ENCODE measurements around the gene TMEM255B.

DNA sequence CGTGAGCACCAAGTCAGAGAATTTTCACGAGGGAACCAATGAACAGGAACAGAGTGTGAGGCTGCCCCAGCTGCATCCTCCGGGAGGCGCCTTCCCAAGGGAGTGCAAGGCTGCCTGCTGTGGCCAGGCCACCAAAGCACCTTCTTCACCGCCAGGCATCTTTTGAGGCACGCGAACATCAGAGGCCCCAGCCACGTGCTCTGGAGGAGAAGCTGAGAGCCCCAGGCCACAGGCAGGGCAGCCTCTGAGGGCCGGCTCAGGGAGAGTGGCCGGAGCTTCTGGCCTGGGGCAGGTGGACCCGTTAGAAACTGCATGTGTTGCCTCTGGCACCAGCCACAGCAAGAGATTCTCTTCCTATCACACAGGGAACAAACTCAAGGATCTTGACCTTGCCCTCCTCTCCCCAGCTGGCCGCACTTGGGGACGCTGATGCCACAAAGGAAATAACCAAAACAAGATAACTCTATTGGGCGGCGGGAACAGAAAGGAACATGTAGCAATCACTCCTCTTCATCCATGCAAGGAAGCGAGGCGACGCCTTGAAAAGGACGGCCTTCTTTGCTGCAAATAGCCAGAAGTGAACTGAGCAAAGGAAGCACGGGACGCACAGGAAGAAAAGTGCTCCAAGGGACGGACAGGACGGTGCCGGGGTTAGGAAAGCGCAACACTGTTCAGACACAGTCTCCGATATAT is 85.0 kb downstream of the TMEM255B start:
- TF ChIP-seq EZH2 (IDR thresholded peaks at IDR 0.05; ENCODE audit: low read length) = no peak
- TF ChIP-seq, protein P1, sequence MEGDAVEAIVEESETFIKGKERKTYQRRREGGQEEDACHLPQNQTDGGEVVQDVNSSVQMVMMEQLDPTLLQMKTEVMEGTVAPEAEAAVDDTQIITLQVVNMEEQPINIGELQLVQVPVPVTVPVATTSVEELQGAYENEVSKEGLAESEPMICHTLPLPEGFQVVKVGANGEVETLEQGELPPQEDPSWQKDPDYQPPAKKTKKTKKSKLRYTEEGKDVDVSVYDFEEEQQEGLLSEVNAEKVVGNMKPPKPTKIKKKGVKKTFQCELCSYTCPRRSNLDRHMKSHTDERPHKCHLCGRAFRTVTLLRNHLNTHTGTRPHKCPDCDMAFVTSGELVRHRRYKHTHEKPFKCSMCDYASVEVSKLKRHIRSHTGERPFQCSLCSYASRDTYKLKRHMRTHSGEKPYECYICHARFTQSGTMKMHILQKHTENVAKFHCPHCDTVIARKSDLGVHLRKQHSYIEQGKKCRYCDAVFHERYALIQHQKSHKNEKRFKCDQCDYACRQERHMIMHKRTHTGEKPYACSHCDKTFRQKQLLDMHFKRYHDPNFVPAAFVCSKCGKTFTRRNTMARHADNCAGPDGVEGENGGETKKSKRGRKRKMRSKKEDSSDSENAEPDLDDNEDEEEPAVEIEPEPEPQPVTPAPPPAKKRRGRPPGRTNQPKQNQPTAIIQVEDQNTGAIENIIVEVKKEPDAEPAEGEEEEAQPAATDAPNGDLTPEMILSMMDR (optimal IDR thresholded peaks at IDR 0.05 in 1 of 3, IDR thresholded peaks at IDR 0.05 in 1 of 3, conservative IDR thresholded peaks at IDR 0.05 in 1 of 3; ENCODE audit: extremely low read depth in 1 of 3, insufficient read depth in 2 of 3, low read length in 3 of 3) = no peak
